GM12801 (cell line): ENCODE data around the gene MAGI3.

Source experiments
- CTCF ChIP-seq: IDR thresholded peaks from one replicate; pipeline ENCODE4 v1.5.1; 2011; ENCODE audit warnings: control low read depth; ENCODE audit not compliant: insufficient read length; ENCODE audit errors: extremely low read depth

Gene MAGI3

GRCh38 chr1:113373644-113374043 is 16.7 kb upstream of the MAGI3 start:
- no peak for TF ChIP-seq CTCF

GRCh38 chr1:113375878-113376277 is 14.4 kb upstream of the MAGI3 start:
- no peak for TF ChIP-seq CTCF

DNA sequence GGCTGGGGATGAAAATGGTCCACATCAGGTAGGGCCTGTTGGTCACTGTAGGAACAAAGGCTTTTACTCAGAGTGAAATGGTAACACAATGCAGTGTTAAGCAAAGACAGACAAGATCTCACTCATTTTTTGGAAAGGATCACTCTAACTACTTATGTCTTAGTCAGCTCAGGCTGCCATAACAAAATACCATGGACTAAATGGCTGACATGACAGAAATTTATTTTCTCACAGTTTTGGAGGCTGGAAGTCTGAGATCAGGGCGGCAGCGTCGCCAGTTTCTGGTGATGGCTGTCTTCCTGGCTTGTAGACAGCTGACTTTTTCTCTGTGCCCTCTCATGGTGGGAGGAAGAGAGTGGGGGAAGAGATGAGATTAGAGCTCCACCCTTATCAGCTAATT is 10.2 kb upstream of the MAGI3 start:
- TF ChIP-seq CTCF: no peak

GRCh38 chr1:113388017-113388620 is 2.2 kb upstream of the MAGI3 start:
- TF ChIP-seq CTCF: no peak

DNA sequence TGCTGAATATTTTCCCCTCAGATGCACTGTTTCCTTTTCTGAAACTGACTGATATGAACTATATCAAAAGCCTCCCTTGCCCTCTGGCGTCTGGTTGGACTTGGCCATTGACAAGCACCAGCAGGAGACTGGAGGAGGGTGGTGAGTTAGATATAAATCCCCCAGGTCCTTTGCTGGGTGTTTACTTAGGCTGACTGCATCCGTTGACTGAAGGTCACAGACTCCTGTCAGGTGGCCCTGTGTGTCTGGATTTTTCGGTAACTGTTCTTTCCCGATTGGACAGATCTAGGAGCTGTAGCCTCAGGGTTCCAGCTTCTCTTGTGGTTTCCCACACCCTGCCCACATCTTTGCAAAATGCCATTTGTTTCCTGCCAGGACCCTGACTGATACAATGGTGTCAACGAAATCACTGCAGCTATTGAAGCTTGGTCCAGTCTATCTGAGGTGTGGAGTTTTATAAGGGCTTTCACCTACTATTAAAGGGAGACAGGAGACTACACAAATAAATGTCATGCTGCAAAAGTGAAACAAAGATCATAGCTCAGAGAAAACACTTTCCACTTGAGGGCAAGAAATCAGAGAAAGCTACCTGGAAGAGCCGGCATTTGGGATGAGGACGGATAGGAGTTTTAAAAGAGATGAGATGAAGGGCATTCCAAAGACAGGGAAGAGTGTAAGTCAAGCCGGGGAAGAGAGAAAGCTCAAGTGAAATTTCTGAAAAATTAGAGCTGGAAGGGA is 1.5 kb upstream of the MAGI3 start:
- no peak for TF ChIP-seq CTCF

DNA sequence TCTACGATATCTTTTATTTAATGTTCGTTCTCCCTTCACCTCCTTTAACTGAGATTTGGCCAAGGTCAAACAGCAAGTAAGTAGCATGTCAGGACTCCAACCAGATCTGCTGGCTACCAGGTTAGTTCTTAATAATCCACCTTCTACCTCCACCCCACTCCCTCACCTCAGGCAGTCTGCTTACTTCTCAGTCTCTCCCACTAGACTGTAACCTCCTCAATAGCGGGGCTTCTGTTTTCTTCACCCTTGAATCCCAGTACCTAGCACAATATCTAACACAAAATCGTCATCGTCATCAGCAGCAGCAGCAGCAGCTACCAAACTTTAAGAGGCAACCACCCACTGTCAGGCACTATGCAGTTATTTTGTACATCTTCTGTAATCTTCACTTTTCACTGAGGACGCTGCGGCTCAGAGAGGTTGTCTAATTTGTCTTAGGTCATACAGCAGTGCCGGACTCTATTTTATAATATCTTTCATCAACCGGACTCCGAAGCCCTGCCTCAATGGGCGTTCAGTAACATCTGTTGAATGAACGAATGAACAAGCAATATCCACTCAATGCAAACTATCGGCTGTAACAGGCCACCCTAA is 859 bp upstream of the MAGI3 start:
- no peak for TF ChIP-seq CTCF

DNA sequence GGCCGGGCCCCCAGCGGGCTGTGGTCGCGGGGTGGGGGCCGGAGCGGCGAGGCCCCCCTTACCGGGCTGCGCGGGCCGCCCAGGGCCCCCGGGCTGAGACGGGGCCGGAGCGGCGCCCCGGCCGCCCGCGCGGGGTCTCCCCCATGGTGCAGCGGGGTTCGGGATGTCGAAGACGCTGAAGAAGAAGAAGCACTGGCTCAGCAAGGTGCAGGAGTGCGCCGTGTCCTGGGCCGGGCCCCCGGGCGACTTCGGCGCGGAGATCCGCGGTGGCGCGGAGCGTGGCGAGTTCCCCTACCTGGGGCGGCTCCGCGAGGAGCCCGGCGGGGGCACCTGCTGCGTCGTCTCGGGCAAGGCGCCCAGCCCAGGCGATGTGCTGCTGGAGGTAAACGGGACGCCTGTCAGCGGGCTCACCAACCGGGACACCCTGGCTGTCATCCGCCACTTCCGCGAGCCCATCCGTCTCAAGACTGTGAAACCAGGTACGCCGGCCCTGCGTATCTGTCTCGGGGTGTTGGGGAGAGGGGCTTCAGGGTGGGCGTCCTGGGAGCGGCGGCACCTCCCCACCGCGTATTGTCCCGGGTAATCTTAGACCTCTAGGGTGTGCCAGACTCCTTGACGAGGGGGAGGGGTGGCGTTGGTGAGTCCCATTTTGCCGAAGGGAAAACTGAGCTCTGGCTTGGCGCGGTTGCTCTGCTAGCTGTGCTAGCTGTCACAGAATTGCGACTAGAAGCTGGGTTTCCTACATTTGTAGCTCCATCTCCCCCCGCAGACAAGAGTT is 745 bp downstream of the MAGI3 start:
- no peak for TF ChIP-seq CTCF
